BLaER1 treated with 17β-estradiol and CSF1 and Interleukin-3, amounts not matched to agents 10 nM and 100 nM (cell line): ENCODE measurements around the gene BCAS1.

Source experiments
- H3K27ac ChIP-seq, 11 experiments: shearing (Covaris generic); formaldehyde crosslinking; 2 replicates each; pipeline ENCODE4 v1.8.1; 2022
- H3K27me3 ChIP-seq, 11 experiments: shearing (Covaris generic); formaldehyde crosslinking; 2 replicates each; pipeline ENCODE4 v1.8.1; 2022
- H3K36me3 ChIP-seq, 11 experiments: shearing (Covaris generic); formaldehyde crosslinking; 2 replicates each; pipeline ENCODE4 v1.8.1; 2022
- H3K4me1 ChIP-seq, 10 experiments: shearing (Covaris generic); formaldehyde crosslinking; 2 replicates each; pipeline ENCODE4 v1.8.1; 2022
- H3K4me2 ChIP-seq, 11 experiments: shearing (Covaris generic); formaldehyde crosslinking; 2 replicates each; pipeline ENCODE4 v1.8.1; 2022
- H3K4me3 ChIP-seq, 10 experiments: shearing (Covaris generic); formaldehyde crosslinking; 2 replicates each; pipeline ENCODE4 v1.8.1; 2022
- H3K9ac ChIP-seq, 11 experiments: shearing (Covaris generic); formaldehyde crosslinking; 2 replicates each; pipeline ENCODE4 v1.8.1; 2022
- H3K9me3 ChIP-seq, 11 experiments: shearing (Covaris generic); formaldehyde crosslinking; replicated peaks in 1 of 11; 2 replicates each; pipeline ENCODE4 v1.8.1; 2022
- H4K20me1 ChIP-seq, 11 experiments: shearing (Covaris generic); formaldehyde crosslinking; 2 replicates each; pipeline ENCODE4 v1.8.1; 2022
- Cebpa-rat ChIP-seq, 11 experiments: shearing (Covaris generic); IDR thresholded peaks; 2 replicates each; pipeline ENCODE4 v1.8.1; 2022

BCAS1 gene

DNA sequence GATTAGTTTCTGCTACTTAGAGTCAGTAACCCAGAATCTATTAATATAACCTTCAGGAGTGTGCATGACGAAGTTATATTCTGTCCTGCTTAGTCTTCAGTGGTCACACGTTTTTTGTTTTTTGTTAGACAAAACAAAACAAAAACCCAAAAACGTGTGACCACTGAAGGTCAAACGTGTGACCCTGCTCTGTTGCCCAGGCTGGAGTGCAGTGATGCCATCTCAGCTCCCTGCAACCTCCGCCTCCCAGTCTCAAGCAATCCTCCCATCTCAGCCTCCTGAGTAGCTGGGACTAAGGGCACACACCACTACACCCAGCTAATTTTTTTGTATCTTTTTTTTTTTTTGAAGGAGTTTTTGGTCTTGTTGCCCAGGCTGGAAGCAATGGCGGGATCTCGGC lies 142.4 kb downstream of the BCAS1 start:
- Histone ChIP-seq H3K9ac (peak overlapping the region in 5 of 11 experiments; percentile 84 to 87 (median 86); a peak in 7 of 22 replicates), H3K27me3 (no peaks in the 10 kb centered on the region), H3K4me3 (no peak overlapping the region), H3K4me1 (peaks cover 72 to 99% (median 87%) of the 10 kb centered on the region in 10 experiments), H3K27ac (peak overlapping the region; percentile 92 to 99 (median 97); a peak in 21 of 22 replicates), H3K36me3 (peaks cover 0 to 4% (median 0%) of the 10 kb centered on the region in 11 experiments; a peak in 1 of 22 replicates), H4K20me1 (no peaks in the 10 kb centered on the region), H3K9me3 (peaks cover 0 to 12% (median 6%) of the 10 kb centered on the region in 11 experiments; a peak in 9 of 22 replicates), H3K4me2 (peak overlapping the region; percentile 68 to 93 (median 83); a peak in 21 of 22 replicates)
- no peak for TF ChIP-seq Cebpa-rat (IDR thresholded peaks at IDR 0.05)

DNA sequence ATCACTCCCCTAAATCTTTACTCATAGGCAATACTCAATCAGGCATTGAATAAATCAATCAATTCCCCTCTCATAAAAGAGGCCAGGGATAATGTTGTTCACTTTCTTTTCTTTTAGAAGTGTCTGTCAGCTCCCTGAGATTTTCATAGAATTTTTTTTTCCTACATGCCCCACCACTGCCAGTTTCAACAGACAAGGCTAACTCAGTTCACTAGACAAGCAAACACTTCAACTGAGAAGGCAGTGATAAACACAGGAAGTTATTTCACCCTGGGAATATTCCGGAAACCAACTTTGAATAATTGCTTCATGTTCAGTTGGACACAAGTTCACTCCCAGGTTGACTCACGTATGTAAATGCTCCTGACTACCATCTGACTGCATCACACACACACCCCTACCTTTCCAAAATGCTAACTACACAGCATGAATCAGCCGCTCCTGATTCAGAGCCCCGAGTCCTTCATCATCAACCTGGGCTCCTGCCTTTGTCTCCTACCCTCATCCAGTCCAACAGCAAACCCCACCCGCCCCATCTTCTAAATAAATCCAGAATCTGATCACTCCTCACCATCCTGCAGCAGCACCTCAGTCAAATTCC lies 143.9 kb downstream of the BCAS1 start:
- Histone ChIP-seq H3K27ac (peak overlapping the region; percentile 92 to 99 (median 97)), H3K27me3 (no peaks in the 10 kb centered on the region), H4K20me1 (no peaks in the 10 kb centered on the region), H3K9ac (peak overlapping the region; percentile 74 to 89 (median 86)), H3K9me3 (peaks cover 0 to 23% (median 6%) of the 10 kb centered on the region in 11 experiments; a peak in 11 of 22 replicates), H3K4me1 (peaks cover 84 to 97% (median 91%) of the 10 kb centered on the region in 10 experiments), H3K36me3 (peaks cover 0 to 4% (median 0%) of the 10 kb centered on the region in 11 experiments; a peak in 1 of 22 replicates), H3K4me2 (peak overlapping the region; percentile 68 to 93 (median 83)), H3K4me3 (peak overlapping the region in 7 of 10 experiments; percentile 21 to 41 (median 31); a peak in 7 of 20 replicates)
- peak; percentile 28 to 95 (median 86); a peak in 19 of 22 replicates for TF ChIP-seq Cebpa-rat (IDR thresholded peaks at IDR 0.05)

DNA sequence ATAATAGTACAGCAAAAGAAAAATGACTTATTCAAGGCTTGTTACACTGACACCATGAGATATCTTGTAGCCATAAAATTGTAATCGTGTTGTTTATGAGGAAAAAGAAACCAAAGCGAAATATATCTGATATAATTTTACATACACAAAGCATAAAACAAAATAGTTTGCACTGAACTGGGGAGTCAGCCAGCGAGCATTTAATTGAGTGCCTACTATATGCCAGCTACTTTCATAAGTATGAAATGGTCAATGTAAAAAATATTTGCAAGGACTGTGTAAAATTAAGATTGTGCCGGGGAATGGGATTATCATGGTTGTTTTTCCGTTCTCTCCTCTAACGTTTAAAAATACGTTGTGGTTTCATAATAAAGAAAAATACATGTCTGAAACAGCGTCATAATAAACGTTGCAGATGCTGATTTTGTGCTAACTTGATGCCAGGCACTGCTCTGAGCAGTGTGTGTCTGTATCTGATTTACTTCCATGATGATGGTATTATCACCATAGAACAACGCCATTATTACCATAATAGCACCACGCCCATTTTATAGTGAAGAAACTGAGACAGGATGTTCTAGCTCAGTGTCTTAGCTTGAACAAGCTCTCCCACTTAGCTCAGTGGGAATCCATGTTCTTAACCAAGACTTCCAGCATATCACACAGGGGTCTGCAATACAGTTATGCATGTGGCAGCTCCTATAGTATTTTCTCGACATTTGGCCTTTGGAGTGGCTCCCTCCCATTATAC lies 144.6 kb downstream of the BCAS1 start:
- H3K27ac ChIP-seq: peak overlapping the region; percentile 92 to 99 (median 97)
- peak overlapping the region; percentile 68 to 93 (median 83) for H3K4me2 ChIP-seq
- H3K9ac ChIP-seq: peak overlapping the region; percentile 74 to 89 (median 86)

DNA sequence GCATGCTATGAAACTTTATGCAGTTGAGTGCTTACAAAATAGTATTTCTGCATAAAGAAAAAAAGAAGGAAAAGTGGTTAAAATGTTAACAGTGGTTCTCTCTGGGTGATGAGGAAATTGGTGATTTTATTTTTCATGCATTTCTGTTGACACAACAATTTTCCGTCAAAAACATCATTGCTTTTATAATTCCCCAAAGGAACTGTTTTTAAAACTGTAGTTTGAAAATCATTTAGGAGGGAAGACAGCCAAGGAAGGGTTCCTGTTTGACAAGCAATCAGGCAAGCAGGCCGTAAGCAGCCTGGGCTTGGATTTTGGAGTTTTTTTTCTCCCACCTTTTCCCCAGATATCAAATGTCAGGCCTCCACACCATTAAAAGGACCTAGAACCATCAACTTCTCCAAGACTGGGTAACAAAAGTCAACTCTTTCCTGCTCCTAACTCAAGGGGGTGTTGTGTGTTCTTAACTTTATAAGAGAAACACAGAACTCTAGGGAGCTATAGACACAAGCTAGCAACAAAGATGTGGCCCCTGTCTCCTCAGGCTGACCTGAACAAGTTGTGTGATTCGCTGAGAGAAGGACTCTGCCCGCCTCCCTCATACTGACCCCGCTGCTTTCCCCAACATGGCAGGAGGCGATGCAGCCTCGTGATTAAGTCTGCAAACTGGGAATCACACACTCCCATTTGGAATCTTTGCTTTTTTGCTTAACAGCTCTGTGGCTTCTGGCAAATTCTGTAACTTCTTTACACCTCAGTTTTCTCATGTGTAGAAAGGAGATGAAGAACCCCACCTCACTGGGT lies 146.6 kb downstream of the BCAS1 start:
- TF ChIP-seq Cebpa-rat (IDR thresholded peaks at IDR 0.05): no peak
- peaks cover 0 to 32% (median 6%) of the 10 kb centered on the region in 11 experiments; a peak in 12 of 22 replicates for H3K9me3 ChIP-seq
- H3K4me3 ChIP-seq: peak overlapping the region in 1 of 10 experiments; percentile 19; a peak in 1 of 20 replicates
- no peaks in the 10 kb centered on the region for H3K27me3 ChIP-seq
- peak overlapping the region; percentile 56 to 93 (median 83) for H3K4me2 ChIP-seq
- peak overlapping the region; percentile 74 to 89 (median 86) for H3K9ac ChIP-seq
- peaks cover 72 to 97% (median 79%) of the 10 kb centered on the region in 10 experiments for H3K4me1 ChIP-seq
- peaks cover 0 to 4% (median 0%) of the 10 kb centered on the region in 11 experiments; a peak in 1 of 22 replicates for H3K36me3 ChIP-seq
- peak overlapping the region; percentile 92 to 99 (median 97) for H3K27ac ChIP-seq
- H4K20me1 ChIP-seq: no peaks in the 10 kb centered on the region

More for the DNA sequence above, 144.6 kb downstream of the BCAS1 start:
- Histone ChIP-seq H3K36me3 (peaks cover 0 to 4% (median 0%) of the 10 kb centered on the region in 11 experiments; a peak in 1 of 22 replicates), H3K4me3 (peak overlapping the region in 7 of 10 experiments; percentile 21 to 41 (median 31); a peak in 7 of 20 replicates), H3K9me3 (peaks cover 0 to 30% (median 6%) of the 10 kb centered on the region in 11 experiments; a peak in 12 of 22 replicates), H3K27me3 (no peaks in the 10 kb centered on the region), H3K4me1 (peaks cover 87 to 97% (median 94%) of the 10 kb centered on the region in 10 experiments), H4K20me1 (no peaks in the 10 kb centered on the region)
- no peak for TF ChIP-seq Cebpa-rat (IDR thresholded peaks at IDR 0.05)

DNA sequence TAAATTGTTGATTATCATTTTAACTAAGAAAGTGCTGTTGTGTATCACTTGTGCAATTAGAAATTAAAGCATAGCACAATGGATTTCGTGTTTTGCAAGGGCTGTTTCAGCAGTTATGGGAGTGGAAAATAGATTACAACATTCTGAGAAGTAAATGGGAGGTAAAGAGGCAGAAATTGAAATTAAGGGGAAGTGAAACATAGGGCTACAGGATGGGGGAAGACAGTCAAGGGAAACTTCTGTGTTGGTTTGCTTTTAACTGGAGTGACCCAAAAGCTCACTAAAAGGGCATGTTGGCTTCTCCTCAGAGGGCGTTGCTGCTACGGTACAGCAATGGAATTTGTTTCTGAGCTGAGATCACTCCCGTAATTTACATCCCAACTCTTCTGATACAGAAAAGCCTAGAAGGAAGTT lies 147.5 kb downstream of the BCAS1 start:
- Histone ChIP-seq H4K20me1 (no peaks in the 10 kb centered on the region), H3K27me3 (no peaks in the 10 kb centered on the region), H3K27ac (peak overlapping the region; percentile 92 to 99 (median 97)), H3K4me3 (no peak overlapping the region), H3K9me3 (peaks cover 0 to 32% (median 6%) of the 10 kb centered on the region in 11 experiments; a peak in 12 of 22 replicates), H3K4me2 (peak overlapping the region; percentile 21 to 93 (median 83); a peak in 18 of 22 replicates), H3K9ac (peak overlapping the region; percentile 77 to 87 (median 85)), H3K4me1 (peaks cover 69 to 97% (median 76%) of the 10 kb centered on the region in 10 experiments), H3K36me3 (peaks cover 0 to 4% (median 0%) of the 10 kb centered on the region in 11 experiments; a peak in 1 of 22 replicates)
- peak; percentile 56 to 99 (median 90); a peak in 19 of 22 replicates for TF ChIP-seq Cebpa-rat (IDR thresholded peaks at IDR 0.05)

DNA sequence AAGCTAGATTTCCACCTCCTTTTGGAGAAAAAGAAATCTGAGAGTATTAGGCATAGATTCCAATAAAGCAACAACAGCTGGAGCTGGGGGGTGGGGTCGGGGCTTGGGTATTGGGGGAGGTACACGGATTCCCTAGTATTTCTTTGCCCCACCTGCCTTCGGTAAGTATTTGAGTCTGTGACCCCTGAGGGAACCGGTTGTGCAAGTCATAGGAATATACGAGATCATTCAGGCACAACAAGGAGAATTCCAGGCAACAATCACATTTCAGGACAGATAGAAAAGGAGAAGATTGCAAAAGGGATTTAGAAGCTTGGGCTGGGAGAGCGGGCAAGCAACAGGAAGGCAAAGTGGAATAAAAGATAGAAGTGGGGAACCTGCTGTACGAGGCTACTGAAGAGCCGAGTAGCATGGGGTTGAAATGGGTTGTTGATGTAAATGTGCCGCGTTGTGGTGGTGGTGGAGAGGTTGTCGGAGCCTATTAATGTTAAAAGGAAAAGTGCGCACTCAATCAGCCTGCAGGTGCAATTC lies 148.9 kb downstream of the BCAS1 start:
- peak overlapping the region; percentile 77 to 87 (median 84); a peak in 19 of 22 replicates for H3K9ac ChIP-seq
- no peak overlapping the region for H3K4me3 ChIP-seq
- peaks cover 70 to 97% (median 76%) of the 10 kb centered on the region in 10 experiments for H3K4me1 ChIP-seq
- no peak for TF ChIP-seq Cebpa-rat (IDR thresholded peaks at IDR 0.05)
- peak overlapping the region; percentile 92 to 99 (median 97) for H3K27ac ChIP-seq
- peak overlapping the region; percentile 31 to 84 (median 62) for H3K4me2 ChIP-seq
- H3K36me3 ChIP-seq: peaks cover 0 to 4% (median 0%) of the 10 kb centered on the region in 11 experiments; a peak in 1 of 22 replicates
- no peaks in the 10 kb centered on the region for H4K20me1 ChIP-seq
- no peaks in the 10 kb centered on the region for H3K27me3 ChIP-seq
- H3K9me3 ChIP-seq: peaks cover 0 to 32% (median 6%) of the 10 kb centered on the region in 11 experiments; a peak in 12 of 22 replicates

DNA sequence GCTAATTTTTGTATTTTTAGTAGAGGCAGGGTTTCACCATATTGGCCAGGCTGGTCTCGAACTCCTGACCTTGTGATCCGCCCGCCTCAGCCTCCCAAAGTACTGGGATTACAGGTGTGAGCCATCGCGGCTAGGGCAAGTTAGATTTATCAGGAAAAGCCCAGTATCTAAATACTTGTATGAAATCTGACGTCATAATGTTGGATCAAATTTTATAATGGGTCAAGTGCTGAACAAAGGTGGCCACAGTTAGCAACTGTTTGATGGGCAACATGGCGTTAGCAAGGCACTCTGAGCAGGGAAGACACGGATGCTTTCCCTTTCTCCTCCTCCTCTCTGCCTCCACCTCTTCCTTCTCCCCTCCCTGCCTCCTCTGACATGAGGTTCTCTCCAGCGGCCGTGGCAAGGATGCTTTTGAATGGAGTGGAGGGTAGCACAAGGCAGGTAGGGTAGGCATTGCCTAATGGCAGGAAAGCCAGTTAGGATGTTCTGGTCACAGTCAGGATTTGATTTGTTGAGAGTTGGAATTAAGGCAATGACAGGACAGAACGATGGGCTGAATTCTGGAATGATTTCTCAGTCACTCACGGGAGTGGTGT lies 149.6 kb downstream of the BCAS1 start:
- peak overlapping the region in 9 of 11 experiments; percentile 2 to 80 (median 37); a peak in 10 of 22 replicates for H3K9ac ChIP-seq
- H3K9me3 ChIP-seq: peaks cover 0 to 32% (median 6%) of the 10 kb centered on the region in 11 experiments; a peak in 12 of 22 replicates
- H4K20me1 ChIP-seq: no peaks in the 10 kb centered on the region
- peak overlapping the region; percentile 11 to 84 (median 54); a peak in 17 of 22 replicates for H3K4me2 ChIP-seq
- no peak overlapping the region for H3K4me3 ChIP-seq
- H3K4me1 ChIP-seq: peaks cover 68 to 94% (median 74%) of the 10 kb centered on the region in 10 experiments
- H3K27me3 ChIP-seq: no peaks in the 10 kb centered on the region
- H3K36me3 ChIP-seq: peaks cover 0 to 4% (median 0%) of the 10 kb centered on the region in 11 experiments; a peak in 1 of 22 replicates
- H3K27ac ChIP-seq: peak overlapping the region; percentile 92 to 99 (median 97)
- no peak for TF ChIP-seq Cebpa-rat (IDR thresholded peaks at IDR 0.05)
